H1 (cell line): ENCODE results near the gene ACP6. TPM values are rescaled to one million over a fixed set of nuclear protein-coding genes. Genes with fewer than 3 reads are reported as not detected.
A peak's percentile ranks its signal among the peaks of the same experiment; 100 is the strongest.

Source experiments
- CTCF ChIA-PET: fragments of 300-600 bp; sonication (Branson Sonifier 250); formaldehyde crosslinking; loops from one replicate; lab custom pipeline; 2021; ENCODE audit not compliant: partially characterized antibody; lab: Charles Lee
- POLR2A ChIA-PET: fragments of 300-600 bp; sonication (Branson Sonifier 250); formaldehyde crosslinking; loops from one replicate; lab custom pipeline; 2021; ENCODE audit warnings: inconsistent platforms; ENCODE audit not compliant: partially characterized antibody; lab: Charles Lee
- DNase-seq, 2 experiments: peaks; one replicate each; pipeline versions ENCODE4 v3.0.0 to v3.0.0-alpha.2; 2010 to 2022; ENCODE audit warnings: low spot score in 2 of 2, low read depth in 1 of 2, mixed read lengths in 1 of 2
- FAIRE-seq: peaks from 2 replicates; lab custom pipeline; 2011; peaks lifted over from hg19 to GRCh38; lab: Jason Lieb, UNC
- H2AFZ ChIP-seq: 2 replicates; pipeline ENCODE4 v1.8.1; 2012; ENCODE audit warnings: low read length, inconsistent platforms
- H2AK5ac ChIP-seq: 2 replicates; pipeline ENCODE4 v1.6.1; 2013; ENCODE audit warnings: low read depth, low read length
- H2BK120ac ChIP-seq: replicated peaks from 2 replicates; pipeline ENCODE3; 2013; ENCODE audit warnings: low read depth, low read length, inconsistent platforms
- H2BK12ac ChIP-seq: 2 replicates; pipeline ENCODE4 v1.6.1; 2013; ENCODE audit warnings: low read depth, low read length
- H2BK15ac ChIP-seq: 2 replicates; pipeline ENCODE4 v1.6.1; 2013; ENCODE audit warnings: low read length
- H2BK20ac ChIP-seq: 2 replicates; pipeline ENCODE4 v1.6.1; 2013; ENCODE audit warnings: low read length
- H2BK5ac ChIP-seq: 2 replicates; pipeline ENCODE4 v1.6.1; 2013; ENCODE audit warnings: low read depth, low read length
- H3K14ac ChIP-seq: 2 replicates; pipeline ENCODE4 v1.6.1; 2013; ENCODE audit warnings: inconsistent platforms; ENCODE audit not compliant: insufficient read length
- H3K18ac ChIP-seq: 2 replicates; pipeline ENCODE4 v1.6.1; 2013; ENCODE audit warnings: low read length; ENCODE audit errors: extremely low read depth
- H3K23ac ChIP-seq: 2 replicates; pipeline ENCODE4 v1.6.1; 2013; ENCODE audit warnings: inconsistent platforms; ENCODE audit not compliant: insufficient read length
- H3K23me2 ChIP-seq: 2 replicates; pipeline ENCODE4 v1.6.1; 2013; ENCODE audit warnings: low read depth, low read length
- H3K27ac ChIP-seq: 2 replicates; pipeline ENCODE4 v1.6.1; 2011; ENCODE audit warnings: low read depth, low read length, inconsistent platforms
- H3K27me3 ChIP-seq, 4 experiments: replicated peaks in 1 of 4; 1 replicate in 1 of 4; 2 replicates in 3 of 4; pipeline versions ENCODE4 v1.6.1 to v1.8.1; 2011 to 2013; ENCODE audit warnings: low read length in 3 of 4, mild to moderate bottlenecking in 3 of 4, inconsistent platforms in 2 of 4, mixed read lengths in 2 of 4, moderate library complexity in 1 of 4; ENCODE audit not compliant: control insufficient read depth in 3 of 4, insufficient read depth in 3 of 4; ENCODE audit errors: extremely low read depth in 1 of 4
- H3K36me3 ChIP-seq, 4 experiments: 2 replicates each; pipeline versions ENCODE4 v1.6.1 to v1.8.1; 2011 to 2013; ENCODE audit warnings: mild to moderate bottlenecking in 4 of 4, low read length in 3 of 4, moderate library complexity in 2 of 4, control low read depth in 1 of 4, inconsistent platforms in 1 of 4; ENCODE audit not compliant: insufficient read depth in 4 of 4, control insufficient read depth in 2 of 4
- H3K4ac ChIP-seq: replicated peaks from 2 replicates; pipeline ENCODE3; 2013; ENCODE audit warnings: low read length, low read depth, mixed read lengths, inconsistent platforms; ENCODE audit not compliant: insufficient read length
- H3K4me1 ChIP-seq, 4 experiments: replicated peaks in 1 of 4; 1 replicate in 1 of 4; 2 replicates in 3 of 4; pipeline versions ENCODE4 v1.6.1 to v1.8.1; 2011 to 2013; ENCODE audit warnings: low read length in 3 of 4, inconsistent platforms in 2 of 4, mixed read lengths in 1 of 4; ENCODE audit not compliant: insufficient read depth in 4 of 4, control insufficient read depth in 3 of 4
- H3K4me2 ChIP-seq, 2 experiments: 2 replicates each; pipeline versions ENCODE4 v1.6.1 to v1.8.1; 2011 to 2013; ENCODE audit warnings: low read depth in 2 of 2, low read length in 2 of 2, control low read depth in 1 of 2, inconsistent platforms in 1 of 2, mild to moderate bottlenecking in 1 of 2; ENCODE audit not compliant: insufficient read depth in 1 of 2
- H3K4me3 ChIP-seq, 4 experiments: fragments of 200-600, 300-600 bp in 1 of 4; sonication (generic), shearing (Covaris generic), sonication (Bioruptor Twin) in 1 of 4; 2 replicates each; pipeline versions ENCODE4 v1.5.1 to v1.8.1; 2011 to 2016; ENCODE audit warnings: low read length in 4 of 4, low read depth in 3 of 4, control low read depth in 2 of 4, inconsistent platforms in 2 of 4, mild to moderate bottlenecking in 2 of 4, mixed read lengths in 1 of 4, moderate library complexity in 1 of 4; ENCODE audit not compliant: insufficient read depth in 2 of 4; ENCODE audit errors: extremely low read depth in 1 of 4
- H3K56ac ChIP-seq: replicated peaks from 2 replicates; pipeline ENCODE3; 2013; ENCODE audit warnings: low read depth, mild to moderate bottlenecking, mixed read lengths, low read length, inconsistent platforms; ENCODE audit not compliant: insufficient read length
- H3K79me1 ChIP-seq: 2 replicates; pipeline ENCODE4 v1.6.1; 2013; ENCODE audit warnings: low read depth, low read length, control low read depth
- H3K79me2 ChIP-seq, 2 experiments: 2 replicates each; pipeline versions ENCODE4 v1.6.1 to v1.8.1; 2012 to 2013; ENCODE audit warnings: low read length in 2 of 2, mild to moderate bottlenecking in 2 of 2, inconsistent platforms in 1 of 2; ENCODE audit not compliant: insufficient read depth in 2 of 2, control insufficient read depth in 1 of 2
- H3K9ac ChIP-seq, 4 experiments: replicated peaks in 1 of 4; 1 replicate in 1 of 4; 2 replicates in 3 of 4; pipeline versions ENCODE4 v1.6.1 to v1.8.1; 2011 to 2013; ENCODE audit warnings: low read depth in 3 of 4, low read length in 3 of 4, control low read depth in 2 of 4, mild to moderate bottlenecking in 2 of 4, moderate library complexity in 2 of 4, inconsistent platforms in 1 of 4; ENCODE audit errors: extremely low read depth in 1 of 4
- H3K9me3 ChIP-seq, 2 experiments: 2 replicates each; pipeline versions ENCODE4 v1.6.1 to v1.8.1; 2012 to 2013; ENCODE audit warnings: mild to moderate bottlenecking in 2 of 2, moderate library complexity in 2 of 2, control low read depth in 1 of 2, inconsistent platforms in 1 of 2, low read depth in 1 of 2, low read length in 1 of 2, mixed read lengths in 1 of 2; ENCODE audit not compliant: insufficient read depth in 2 of 2
- H4K20me1 ChIP-seq, 2 experiments: replicated peaks in 1 of 2; 2 replicates each; pipeline versions ENCODE3 to v1.8.1; 2011 to 2013; ENCODE audit warnings: inconsistent platforms in 2 of 2, low read length in 2 of 2, mild to moderate bottlenecking in 1 of 2; ENCODE audit not compliant: insufficient read depth in 2 of 2, control insufficient read depth in 1 of 2
- H4K5ac ChIP-seq: 2 replicates; pipeline ENCODE4 v1.6.1; 2013; ENCODE audit warnings: low read length, low read depth, mixed read lengths, inconsistent platforms; ENCODE audit not compliant: insufficient read length
- H4K8ac ChIP-seq: 2 replicates; pipeline ENCODE4 v1.8.0; 2013; ENCODE audit warnings: mild to moderate bottlenecking, moderate library complexity, low read length, inconsistent platforms; ENCODE audit not compliant: insufficient read depth; ENCODE audit errors: extremely low read depth
- H4K91ac ChIP-seq: replicated peaks from 2 replicates; pipeline ENCODE3; 2013; ENCODE audit warnings: low read length, mixed read lengths, inconsistent platforms; ENCODE audit not compliant: insufficient read length
- ATF3 ChIP-seq: IDR thresholded peaks from 2 replicates; pipeline ENCODE4 v1.6.1; 2011; ENCODE audit warnings: low read depth, mild to moderate bottlenecking, low read length; ENCODE audit not compliant: insufficient read depth
- HDAC6 ChIP-seq: IDR thresholded peaks from one replicate; pipeline ENCODE4 v1.7.1; 2012; ENCODE audit warnings: low read depth, mild to moderate bottlenecking, inconsistent platforms, low read length, moderate library complexity
- POLR2AphosphoS5 ChIP-seq: IDR thresholded peaks from 2 replicates; pipeline ENCODE4 v1.6.1; 2011; ENCODE audit warnings: low read depth, low read length
- WGBS, 2 experiments: shearing (Covaris generic) in 1 of 2; methylation state at CpG; one replicate each; pipeline versions ENCODE4 v1.1.6 to v1.1.7; 2013 to 2015; ENCODE audit warnings: low lambda C conversion rate in 2 of 2, mixed read lengths in 2 of 2, inconsistent platforms in 1 of 2, low coverage in 1 of 2, missing lambda C conversion rate in 1 of 2; ENCODE audit not compliant: insufficient replicate concordance in 2 of 2, insufficient coverage in 1 of 2, insufficient read length in 1 of 2; ENCODE audit errors: extremely low coverage in 1 of 2, missing lambda C conversion rate in 1 of 2; 5-methylcytosine and 5-hydroxymethylcytosine counted together
- polyA plus RNA-seq, 7 experiments: library from polyadenylated mRNA; depleted of rRNA in 3 of 7; stranded (reverse) in 5 of 7; unstranded in 2 of 7; fragments of >200 nt in 5 of 7; fragments of 200-250 nt in 2 of 7; gene quantifications; 1 replicate in 5 of 7; 2 replicates in 1 of 7; 4 replicates in 1 of 7; pipeline versions ENCODE4 v1.2.1 to v1.2.3, GENCODE V29; 2011 to 2013; ENCODE audit warnings: missing spikeins in 2 of 7, mixed read lengths in 2 of 7
- total RNA-seq: library from RNA; stranded (reverse); fragmentation: NEBNext Ultra II Directional; extraction: Animal tissue kit (Norgen Biotek cat#: 25700); gene quantifications from 2 replicates; pipeline ENCODE4 v1.2.1, GENCODE V29; 2021

Gene ACP6
- total and polyA plus RNA-seq, 2 of the 8 experiments (the other 6 are each of a cell fraction or from before 2014, with no cell fraction given), result 11.4 to 17.7 TPM

GRCh38 chr1:147626739-147627138, 43.6 kb downstream of the ACP6 start:
- no peak overlapping the region for H3K56ac ChIP-seq
- H2BK12ac ChIP-seq, result no peak overlapping the region
- no peak overlapping the region for H3K4me2 ChIP-seq
- H3K4me3 ChIP-seq, result no peak overlapping the region
- ChIA-PET CTCF (interaction anchor here (0.5 to 4.3 kb wide), 32 partner anchors 9 to 451 kb away, joined by 3 to 43 read pairs (median 5); a partner anchor contains a TSS), POLR2A (interaction anchor here (0.9 to 1.7 kb wide), 3 partner anchors 34 to 130 kb away, joined by 3 read pairs; no protein-coding TSS in a partner anchor)
- H2BK15ac ChIP-seq, result no peak overlapping the region
- H2BK5ac ChIP-seq, result no peak overlapping the region
- no peaks in the 10 kb centered on the region; the same call in 1 of the 2 replicates for H3K23me2 ChIP-seq
- no peak overlapping the region for H2BK20ac ChIP-seq
- H3K79me1 ChIP-seq, result no peaks in the 10 kb centered on the region
- H4K8ac ChIP-seq, result no peak overlapping the region
- no peaks in the 10 kb centered on the region for H3K27me3 ChIP-seq
- H3K79me2 ChIP-seq, result no peaks in the 10 kb centered on the region
- WGBS, 2 experiments, result 84% methylated on average over 5 of the region's 5 CpGs; no CpG with 5 or more reads in 1 of the 2 experiments
- no peak overlapping the region for H3K9ac ChIP-seq
- peaks cover 4 to 12% (median 9%) of the 10 kb centered on the region in 4 experiments; a peak in 7 of 8 replicates for H3K36me3 ChIP-seq
- H3K9me3 ChIP-seq, result no peaks in the 10 kb centered on the region
- TF ChIP-seq ATF3 (no peak), HDAC6 (no peak), POLR2AphosphoS5 (peak; percentile 33; the same call in 1 of the 2 replicates)
- no peak overlapping the region for H2BK120ac ChIP-seq
- no peak overlapping the region for H3K27ac ChIP-seq
- H3K4me1 ChIP-seq, result peaks cover 0 to 1% (median 0%) of the 10 kb centered on the region in 4 experiments; a peak in 3 of 7 replicates
- no peak overlapping the region for H2AFZ ChIP-seq
- no peak for FAIRE-seq
- no peak overlapping the region for H3K4ac ChIP-seq
- no peak overlapping the region for H4K91ac ChIP-seq
- DNase-seq, result no peak
- H2AK5ac ChIP-seq, result no peak overlapping the region
- H3K23ac ChIP-seq, result no peak overlapping the region
- no peak overlapping the region for H3K14ac ChIP-seq
- H4K20me1 ChIP-seq, result peaks cover 1 to 4% of the 10 kb centered on the region in 2 experiments
- no peak overlapping the region for H3K18ac ChIP-seq
- H4K5ac ChIP-seq, result no peak overlapping the region
